GM19455 (cell line): ENCODE measurements around the gene GK.
A peak's percentile ranks its signal among the peaks of the same experiment; 100 is the strongest.
"Not testable (repeated sequence)": the region's sequence is repeated elsewhere in the genome, so short reads cannot be mapped to it uniquely, and the experiment has no call there.

Experiments used
- ATAC-seq: cut with Tn5 transposase; IDR thresholded peaks from one replicate; pipeline ENCODE4 v1.9.1; 2021; ENCODE audit not compliant: unreplicated experiment

The GK gene

DNA sequence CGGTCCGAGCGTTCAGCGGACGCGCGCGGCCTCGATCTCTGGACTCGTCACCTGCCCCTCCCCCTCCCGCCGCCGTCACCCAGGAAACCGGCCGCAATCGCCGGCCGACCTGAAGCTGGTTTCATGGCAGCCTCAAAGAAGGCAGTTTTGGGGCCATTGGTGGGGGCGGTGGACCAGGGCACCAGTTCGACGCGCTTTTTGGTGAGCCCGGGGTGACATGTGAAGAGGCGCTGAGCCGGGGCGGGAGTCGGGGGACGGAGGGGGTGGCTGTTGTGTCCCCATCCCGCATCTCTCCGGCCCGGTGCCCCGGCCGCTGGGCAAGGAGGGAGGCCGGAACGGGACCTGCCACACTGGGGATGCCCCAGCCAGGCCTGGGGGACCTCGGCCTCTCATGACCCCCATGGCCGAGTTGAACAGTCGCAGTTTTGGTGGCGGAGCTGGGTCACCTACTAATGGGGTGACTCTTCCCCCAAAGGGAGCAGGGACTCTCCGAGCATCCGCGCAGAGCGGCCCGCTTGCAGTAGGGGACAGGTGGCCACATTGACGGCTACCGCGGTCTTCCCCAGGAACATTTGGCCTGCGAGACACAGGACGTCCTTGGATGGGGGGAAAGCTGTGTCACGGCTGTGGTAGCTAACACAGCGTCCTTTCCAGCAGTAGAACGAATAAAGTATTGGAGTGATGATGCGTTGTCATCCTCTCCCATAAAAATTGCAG lies at the start of gene GK:
Gene GK (plus strand): TSS at position 9 of the 717 bp plus-strand sequence. CDS start 115 bp downstream, at position 124.
- ATAC-seq = peak; percentile 4

DNA sequence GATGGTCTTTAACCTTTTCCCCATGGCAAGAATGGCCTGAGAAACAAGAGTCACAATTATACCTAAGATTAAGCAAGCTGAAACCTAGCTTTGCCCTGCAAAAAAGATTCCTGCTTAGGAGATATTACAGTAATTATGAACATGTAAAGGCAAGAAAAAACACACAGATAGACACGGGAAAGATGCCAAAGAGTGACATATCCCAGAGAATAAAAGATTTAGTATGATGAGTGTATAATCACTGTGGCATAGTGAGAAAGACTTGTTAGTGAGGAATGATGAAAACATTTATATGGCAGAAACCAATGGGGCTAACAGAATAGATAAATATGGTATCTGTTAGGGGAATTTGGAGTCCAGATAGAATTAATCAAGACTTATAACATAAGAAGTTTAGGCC lies 46.1 kb upstream of the GK start:
- no peak for ATAC-seq

GRCh38 chrX:30610026-30610425 lies 43.2 kb upstream of the GK start:
- no peak for ATAC-seq

GRCh38 chrX:30612250-30612655 lies 41.0 kb upstream of the GK start:
- ATAC-seq = no peak

- ATAC-seq = no peak
These were observed 39.5 kb upstream of the GK start for GRCh38 chrX:30613721-30614120.

DNA sequence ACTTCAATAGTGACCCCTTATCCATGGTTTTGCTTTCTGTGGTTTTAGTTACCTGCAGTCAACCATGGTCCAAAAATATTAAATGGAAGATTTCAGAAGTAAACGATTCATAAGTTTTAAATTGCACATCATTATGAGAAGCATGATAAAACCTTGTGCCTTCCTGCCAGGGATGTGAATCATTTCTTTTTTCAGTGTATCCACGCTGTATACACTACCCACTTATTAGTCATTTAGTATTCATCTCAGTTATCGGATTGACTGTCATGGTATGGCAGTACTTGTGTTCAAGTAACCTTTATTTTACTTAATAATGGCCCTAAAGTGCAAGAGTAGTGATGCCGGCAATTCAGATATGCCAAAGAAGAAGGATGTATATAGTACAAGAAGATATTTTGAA lies 38.0 kb upstream of the GK start:
- ATAC-seq = no peak

- no peak for ATAC-seq
These were observed 35.0 kb upstream of the GK start for GRCh38 chrX:30618160-30618765.

DNA sequence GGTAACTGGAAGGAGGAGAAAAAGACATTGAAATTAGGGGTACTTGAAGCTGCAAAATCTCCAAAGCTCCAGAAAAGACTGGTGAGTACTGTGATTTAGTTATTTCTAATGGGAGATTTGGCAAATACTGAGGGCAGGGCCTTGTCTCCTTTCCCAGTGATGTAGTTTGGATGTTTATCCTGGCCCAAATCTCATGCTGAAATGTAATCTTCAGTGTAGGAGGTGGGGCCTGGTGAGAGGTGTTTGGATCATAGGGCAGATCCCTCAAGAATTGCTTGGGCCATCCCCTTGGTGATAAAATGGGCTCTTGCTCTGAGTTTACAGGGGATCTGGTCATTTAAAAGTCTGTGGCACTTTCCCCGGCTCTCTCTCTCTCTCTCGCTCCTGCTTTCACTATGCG lies 33.1 kb upstream of the GK start:
- no peak for ATAC-seq

DNA sequence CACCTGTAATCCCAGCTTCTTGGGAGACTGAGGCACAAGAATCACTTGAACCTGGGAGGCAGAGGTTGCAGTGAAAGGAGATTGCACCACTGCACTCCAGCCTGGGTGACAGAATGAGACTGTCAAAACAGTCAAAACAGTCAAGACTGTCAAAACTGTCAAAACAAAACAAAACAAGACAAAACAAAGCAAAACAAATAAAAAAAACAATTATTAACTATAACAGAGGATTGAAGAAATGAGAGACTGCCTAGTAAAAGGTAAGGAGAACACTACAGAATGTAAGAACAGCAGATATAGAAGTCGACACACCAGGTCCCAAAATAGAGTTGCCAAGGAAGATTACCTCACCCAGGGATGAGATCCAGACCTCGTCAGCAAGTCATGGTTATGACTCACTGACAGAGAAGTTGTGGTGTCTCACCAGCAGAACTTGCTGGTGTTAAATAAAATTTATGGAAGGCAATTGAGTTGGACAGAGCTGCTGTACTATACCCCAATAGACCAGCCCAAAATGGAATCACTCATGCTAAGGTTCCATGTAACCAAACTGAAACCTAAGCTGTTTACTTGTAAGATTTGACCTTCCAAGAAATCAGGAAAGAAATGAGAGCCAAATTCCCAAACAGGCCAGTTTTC lies 32.1 kb upstream of the GK start:
- no peak for ATAC-seq

DNA sequence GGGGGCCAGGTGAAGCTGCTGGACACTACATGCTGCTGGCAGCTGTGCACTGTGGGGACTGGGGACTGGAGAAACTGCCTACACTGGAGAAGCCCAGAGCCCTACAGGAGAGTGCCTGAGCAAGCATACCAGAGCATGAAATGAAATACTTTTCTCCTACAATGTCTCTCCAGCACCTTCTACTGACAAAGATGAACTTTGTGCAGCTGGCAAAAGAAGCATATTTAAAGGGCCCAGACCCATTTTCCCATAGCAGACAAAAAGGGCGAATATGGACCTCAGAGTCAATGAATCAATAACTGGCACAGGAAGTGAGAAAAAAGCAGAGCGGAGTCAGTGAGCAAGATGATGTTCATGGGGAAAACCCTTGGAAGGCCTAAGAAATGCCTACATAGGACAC lies 30.9 kb upstream of the GK start:
- ATAC-seq = no peak

- no peak for ATAC-seq
These were observed 26.8 kb upstream of the GK start for GRCh38 chrX:30626402-30626801.

DNA sequence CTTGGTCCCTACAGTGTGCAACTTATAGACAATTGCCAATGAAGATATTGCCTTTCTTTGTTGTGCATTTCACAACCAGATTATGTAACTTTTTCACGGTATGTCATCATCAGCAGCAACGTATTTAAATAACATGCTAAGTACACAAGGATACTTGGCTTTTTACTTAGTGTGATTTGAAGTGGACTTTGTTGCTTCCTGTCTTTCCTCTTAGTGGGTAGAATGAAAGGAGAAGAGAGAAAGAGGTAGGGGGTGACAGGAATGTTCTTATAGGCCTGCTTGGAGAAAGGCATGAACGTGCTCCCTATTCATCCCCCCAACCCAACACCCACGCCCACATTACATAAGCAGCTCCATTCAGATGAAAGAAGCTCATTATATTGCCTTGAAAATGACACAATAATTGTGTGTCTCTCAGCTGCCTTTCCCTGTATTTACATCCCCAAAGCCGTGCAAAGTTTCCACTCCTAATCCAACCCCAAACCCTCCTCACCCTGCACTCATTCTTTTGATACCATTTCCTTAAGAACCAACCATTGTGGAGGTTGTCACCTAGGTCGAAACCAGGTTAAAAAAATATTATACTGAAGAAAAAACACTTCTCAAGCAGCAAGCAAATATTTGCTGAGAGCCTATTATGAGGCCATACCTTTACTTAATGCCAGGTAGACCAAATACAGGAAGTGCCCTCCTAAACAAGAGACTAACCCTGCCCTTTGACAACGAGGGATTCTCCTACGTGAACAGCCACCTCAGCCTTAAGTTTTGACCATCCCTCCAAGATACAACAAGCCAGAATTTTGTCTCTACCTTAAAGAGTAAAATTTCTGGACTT lies 25.2 kb upstream of the GK start:
- ATAC-seq = no peak

GRCh38 chrX:30634070-30634469 lies 19.2 kb upstream of the GK start:
- ATAC-seq = not testable (repeated sequence)

DNA sequence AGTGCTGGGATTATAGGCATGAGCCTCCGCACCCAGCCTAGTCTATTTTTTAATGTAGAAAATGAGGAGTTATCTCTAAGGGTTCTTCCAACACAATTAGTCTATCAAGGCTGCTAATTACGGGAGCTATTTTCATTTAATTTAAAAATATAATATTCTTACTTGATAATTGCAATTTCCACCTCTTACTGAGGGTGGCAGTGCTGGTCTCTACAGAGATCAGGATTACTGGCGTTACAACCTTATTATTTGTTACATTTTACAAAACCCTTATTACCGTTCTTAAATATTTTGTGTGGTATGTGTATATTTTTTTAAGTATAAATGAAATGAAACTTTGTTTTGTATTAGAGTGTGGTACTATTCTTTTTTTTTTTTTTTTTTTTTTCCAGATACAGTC lies 17.6 kb upstream of the GK start:
- ATAC-seq = no peak

- no peak for ATAC-seq
These were observed 15.1 kb upstream of the GK start for GRCh38 chrX:30637874-30638815.

DNA sequence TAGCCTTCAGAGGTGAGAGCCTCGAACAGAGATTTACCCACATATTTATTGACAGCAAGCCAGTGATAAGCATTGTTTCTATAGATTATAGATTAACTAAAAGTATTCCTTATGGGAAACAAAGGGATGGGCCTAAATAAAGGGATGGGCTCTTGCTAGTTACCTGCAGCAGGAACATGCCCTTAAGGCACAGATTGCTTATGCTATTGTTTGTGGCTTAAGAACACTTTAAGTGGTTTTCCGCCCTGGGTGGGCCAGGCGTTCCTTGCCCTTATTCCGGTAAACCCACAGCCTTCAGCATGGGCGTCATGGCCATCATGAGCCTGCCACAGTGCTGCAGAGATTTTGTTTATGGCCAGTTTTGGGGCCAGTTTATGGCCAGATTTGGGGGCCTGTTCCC lies 13.5 kb upstream of the GK start:
- ATAC-seq = not testable (repeated sequence)

GRCh38 chrX:30642642-30643041 lies 10.6 kb upstream of the GK start:
- no peak for ATAC-seq

- no peak for ATAC-seq
These were observed 9.9 kb upstream of the GK start for GRCh38 chrX:30643313-30643821.

- ATAC-seq = no peak
These were observed 3.4 kb upstream of the GK start for GRCh38 chrX:30649859-30650258.
